ENCODE data around the gene FUT8.
A peak's percentile ranks its signal among the peaks of the same experiment; 100 is the strongest.

FUT8 gene

DNA sequence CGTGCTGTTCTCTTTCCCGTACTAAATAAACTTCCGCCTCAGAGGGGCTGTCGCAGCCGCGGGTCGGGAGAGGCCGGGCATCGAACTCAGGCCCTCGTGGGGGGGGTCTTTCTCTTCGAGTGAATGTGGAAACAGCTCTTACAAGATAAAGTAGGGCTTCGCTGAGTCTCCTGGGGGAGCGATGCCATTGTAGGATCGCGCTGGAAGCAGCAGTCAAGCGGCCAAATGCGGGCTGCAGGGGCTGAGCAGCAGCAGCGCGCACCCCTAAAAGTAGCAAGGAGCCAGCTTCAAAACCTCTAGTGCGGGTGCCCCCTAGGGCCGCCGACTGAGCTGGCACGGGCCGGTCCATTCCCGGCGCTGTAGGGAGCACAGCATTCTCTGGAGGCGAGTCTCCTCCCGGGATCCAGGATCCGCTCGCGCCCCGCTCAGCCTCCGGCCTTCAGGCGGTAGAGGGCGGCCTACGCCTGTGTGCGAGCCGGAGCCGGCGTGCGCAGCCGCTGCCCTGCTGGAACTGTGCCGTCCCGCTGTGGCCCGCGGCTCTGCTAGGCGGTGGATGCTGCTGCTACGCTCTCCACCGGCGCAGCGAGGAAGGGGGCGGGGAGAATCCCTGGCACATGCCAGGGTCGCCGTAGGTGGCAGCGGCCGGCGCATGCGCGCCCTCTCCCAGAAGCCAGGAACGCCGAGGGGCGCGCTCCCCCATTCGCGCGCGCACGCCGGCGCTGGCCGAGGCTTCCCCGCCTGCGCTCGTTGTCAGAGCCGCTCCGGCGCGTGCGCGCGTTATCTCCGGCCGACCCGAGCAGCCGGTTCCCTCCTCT is at the start of gene FUT8:
Gene FUT8 (plus strand): TSS at position 699 of the 815 bp plus-strand sequence. CDS start 148,834 bp downstream, outside the sequence.
- peak; percentile 85 for DNase-seq (ENCODE audit: low spot score)
- no peak for FAIRE-seq

DNA sequence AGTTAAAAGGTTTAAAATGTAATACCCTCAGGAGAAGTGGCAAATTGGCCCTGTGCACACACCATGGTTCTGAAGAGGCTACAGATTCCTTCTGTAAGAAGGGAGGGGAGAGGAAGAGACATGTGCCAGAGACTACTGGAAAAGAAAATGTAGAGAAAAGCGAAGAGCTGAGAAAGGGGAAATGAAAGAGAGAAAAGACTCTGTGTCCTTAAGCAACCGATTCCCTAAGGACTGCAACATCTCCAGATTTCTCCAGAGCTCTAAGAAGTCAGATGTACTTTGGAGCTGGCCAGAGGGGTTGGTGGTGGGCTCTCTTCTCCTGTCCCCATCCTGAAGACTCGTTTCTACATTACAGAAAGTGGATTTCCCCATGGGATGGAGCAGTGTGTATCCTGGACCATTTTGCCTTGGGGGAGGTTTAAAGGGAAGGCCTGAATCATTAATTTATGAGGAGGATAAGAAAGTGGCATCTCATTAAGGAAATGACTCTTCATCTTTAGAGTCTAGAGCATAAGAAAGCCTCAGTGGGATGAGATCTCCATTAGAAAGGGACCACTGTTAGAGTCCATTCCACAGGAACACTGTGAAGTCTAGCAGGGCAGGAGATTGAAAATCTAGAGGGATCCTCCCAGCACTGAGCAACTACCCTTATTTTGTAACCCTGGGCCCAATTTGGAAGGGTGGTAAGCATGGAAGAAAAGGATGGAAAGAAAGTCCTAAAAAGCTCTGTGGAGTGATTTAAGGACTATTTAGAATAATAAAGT is 45.5 kb upstream of the FUT8 start:
- no peak for FAIRE-seq

DNA sequence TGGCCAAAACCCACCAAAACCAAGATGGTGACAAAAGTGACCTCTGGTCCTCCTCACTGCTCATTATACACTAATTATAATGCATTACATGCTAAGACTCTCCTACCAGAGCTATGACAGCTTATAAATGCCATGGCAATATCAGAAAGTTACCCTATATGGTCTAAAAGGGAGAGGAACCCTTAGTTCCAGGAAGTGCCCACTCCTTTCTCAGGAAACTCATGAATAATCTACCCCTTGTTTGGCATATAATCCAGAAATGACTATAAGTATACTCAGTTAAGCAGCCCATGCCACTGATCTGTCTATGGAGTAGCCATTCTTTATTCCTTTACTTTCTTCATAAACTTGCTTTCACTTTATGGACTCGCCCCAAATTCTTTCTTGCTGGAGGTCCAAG is 43.0 kb upstream of the FUT8 start:
- DNase-seq (ENCODE audit: low spot score) (no peak), FAIRE-seq (no peak)

More for the DNA sequence above, 45.5 kb upstream of the FUT8 start:
- no peak for DNase-seq (ENCODE audit: low spot score)

DNA sequence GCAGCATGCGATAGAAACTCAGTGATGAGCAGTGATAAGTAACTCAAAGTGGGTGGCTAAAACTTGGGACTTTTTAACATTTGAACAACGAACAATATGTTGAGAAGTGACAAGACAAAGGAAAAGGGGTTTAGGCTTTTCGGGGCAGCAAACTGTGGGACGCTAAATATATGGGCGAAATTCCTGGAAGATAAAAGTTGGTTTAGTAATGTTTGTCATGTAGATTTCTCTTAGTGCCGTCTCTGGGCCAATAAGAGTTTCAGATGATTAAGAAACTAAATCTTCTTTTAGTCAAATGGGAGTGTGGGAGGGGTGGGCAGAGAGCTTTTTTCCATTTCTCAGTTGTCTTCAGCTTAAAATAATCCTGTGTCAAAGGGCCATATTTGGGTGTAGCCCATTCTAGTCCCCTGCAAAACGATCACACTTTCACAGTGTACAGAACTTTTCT is 41.7 kb upstream of the FUT8 start:
- DNase-seq (ENCODE audit: low spot score) (no peak), FAIRE-seq (no peak)

DNA sequence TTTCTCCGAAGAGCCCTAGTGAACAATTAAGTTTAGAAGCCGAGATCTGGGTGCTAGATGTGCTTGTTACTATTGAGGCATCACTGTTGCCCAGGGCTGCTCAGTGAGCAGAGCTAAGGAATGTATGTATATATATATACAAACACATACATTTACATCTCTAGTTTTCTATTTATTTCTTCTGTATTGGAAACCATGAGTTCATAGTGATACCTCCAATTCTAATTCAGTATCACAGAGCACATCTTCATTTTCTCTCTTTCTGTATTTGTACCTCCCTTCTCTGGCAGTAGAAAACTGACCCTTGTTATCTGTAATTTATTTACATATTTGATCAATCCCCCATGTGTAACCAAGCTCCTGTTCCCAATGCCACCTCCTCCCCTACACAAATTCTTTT is 40.7 kb upstream of the FUT8 start:
- FAIRE-seq (no peak), DNase-seq (ENCODE audit: low spot score) (no peak)

DNA sequence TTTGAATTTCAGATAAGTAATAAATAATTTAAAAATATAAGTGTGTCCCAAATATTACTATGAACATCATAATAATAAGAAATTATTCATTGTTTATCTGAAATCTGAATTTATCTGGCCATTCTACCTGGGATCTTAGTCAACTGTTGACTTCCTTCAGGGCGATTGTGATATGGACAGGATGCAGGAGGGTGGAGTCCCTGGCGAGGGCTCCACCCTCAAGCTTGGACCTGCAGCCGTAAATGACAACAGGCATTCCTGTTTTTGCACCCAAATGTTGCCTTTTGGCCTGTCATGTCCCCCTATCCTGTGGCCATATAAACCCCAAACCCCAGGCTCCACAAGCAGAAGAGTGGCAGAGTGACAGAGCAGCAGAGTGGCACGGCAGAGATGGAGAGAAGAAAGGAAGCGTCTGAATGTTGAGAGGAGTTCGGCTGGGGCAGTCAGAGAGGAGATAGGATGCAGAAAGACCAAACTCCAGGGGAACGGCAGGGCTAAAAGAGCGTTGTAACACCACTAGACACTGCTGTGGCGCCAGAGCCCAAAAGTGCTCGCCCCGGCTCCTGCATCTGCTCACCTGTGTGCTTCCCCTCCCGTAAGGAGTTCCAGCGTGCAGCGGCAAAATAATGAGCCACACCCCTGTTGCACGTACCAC is 39.4 kb upstream of the FUT8 start:
- DNase-seq (ENCODE audit: low spot score) (no peak), FAIRE-seq (no peak)

DNA sequence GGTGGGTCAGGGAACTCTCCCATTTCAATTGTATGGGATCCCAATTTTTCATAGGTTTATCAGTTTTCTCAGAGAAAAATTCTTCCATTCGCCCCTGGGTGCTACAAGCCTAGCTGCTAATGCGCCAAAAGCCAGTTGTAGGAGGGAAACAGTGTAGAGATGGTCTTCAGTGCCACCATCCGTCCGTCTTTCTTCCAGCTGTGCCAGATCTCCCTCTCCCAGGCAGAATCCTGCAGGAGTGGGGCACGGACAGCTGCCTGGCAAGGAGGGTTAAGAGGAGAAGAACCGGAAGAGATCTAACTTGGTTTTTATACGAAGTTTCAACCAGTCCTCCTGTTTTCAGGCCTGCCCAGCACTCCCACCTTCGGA is 38.9 kb upstream of the FUT8 start:
- DNase-seq (ENCODE audit: low spot score) (no peak), FAIRE-seq (no peak)

DNA sequence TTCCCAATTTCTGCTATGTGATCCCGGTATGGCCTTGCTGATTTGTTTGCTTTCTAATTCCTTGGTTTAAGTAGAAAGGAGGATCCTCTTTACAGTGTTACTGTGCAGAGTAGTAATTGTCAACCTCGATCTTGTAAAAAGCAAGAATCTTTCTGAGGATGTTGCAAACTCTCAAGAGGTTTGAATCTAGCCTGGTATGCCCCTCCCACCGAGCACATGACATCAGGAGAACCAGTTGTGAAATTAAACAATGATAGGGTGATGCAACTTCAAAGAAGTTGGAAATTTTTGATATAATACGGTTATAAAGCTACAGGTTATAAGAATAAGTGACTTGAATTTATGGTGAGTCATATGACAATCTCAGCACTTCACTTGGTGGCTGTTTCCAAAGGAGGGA is 35.0 kb upstream of the FUT8 start:
- FAIRE-seq = no peak
- DNase-seq (ENCODE audit: low spot score) = no peak

DNA sequence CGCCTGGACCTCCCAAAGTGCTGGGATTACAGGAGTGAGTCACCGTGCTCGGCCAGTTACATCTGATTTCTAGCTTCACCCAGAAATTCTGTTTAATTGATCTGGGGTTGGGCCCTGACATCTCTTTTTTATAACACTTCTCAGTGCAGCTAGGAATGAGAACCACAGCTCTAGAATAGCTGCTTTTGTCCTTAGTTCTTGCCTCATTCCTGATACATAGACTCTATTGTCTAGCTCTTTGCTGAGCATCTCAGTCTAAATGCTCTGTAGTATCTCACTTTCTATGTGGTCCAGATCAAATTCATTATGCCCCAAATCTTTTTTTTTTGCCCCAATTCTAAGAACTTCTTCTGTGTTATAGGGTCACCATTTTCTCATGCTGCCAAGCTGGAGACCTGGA is 29.9 kb upstream of the FUT8 start:
- FAIRE-seq (no peak), DNase-seq (ENCODE audit: low spot score) (no peak)

DNA sequence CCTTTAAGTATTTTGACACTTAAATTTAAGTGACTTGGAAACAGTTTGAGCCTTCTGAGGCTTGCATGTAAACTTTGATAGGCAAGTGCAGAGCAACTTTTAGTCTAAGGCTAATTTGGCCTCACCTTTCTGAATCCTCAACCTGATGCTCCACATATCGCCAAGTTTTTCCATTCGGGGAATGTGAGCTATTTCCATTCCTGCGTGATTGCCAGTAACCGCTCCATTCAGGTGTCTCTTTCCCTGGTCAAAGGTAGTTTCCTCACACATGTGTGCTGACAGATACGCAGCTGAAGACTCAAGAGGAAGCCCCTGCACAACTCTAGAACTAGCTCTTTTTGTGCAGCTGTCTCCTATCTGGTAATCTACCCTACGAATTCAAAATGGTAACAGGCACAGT is 25.4 kb upstream of the FUT8 start:
- DNase-seq (ENCODE audit: low spot score) = no peak
- FAIRE-seq = no peak

DNA sequence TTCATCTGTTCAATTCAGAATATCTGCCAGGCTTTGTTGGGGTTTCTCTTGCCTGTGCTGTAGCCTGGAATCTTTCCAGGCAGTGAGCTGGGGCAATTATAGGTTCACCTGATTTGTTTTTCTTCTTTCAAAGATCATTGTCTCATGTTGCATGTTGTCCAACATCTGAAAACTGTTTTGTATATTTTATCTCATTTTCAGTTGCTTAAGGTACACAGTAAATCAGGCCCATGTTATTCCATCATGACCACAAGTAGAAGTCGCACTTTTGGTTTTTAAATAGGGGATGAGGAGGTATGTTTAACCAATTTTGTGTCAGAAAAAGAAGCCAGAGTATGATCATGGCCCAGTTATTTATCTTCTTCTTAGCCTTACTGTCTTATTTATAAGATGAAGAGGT is 24.9 kb upstream of the FUT8 start:
- FAIRE-seq = no peak
- DNase-seq (ENCODE audit: low spot score) = no peak

DNA sequence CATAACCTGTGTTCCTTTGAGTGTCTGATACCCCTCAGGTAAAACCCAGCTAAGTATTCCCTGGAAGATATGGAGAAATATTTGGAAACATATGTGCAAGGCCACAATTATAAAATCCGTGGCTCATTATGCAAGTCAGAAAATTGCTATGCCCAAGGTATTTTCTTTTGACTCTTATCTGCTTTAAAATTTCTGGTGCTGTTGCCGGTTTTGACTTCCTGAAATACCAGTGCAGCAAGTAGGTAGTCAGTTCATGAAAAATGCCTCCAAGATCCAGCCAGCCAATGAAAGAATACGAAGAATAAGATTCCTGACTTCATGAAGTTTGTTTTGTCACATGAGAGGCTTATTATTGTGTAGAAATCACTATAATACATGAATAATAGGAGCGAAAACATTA is 20.2 kb upstream of the FUT8 start:
- no peak for DNase-seq (ENCODE audit: low spot score)
- no peak for FAIRE-seq

DNA sequence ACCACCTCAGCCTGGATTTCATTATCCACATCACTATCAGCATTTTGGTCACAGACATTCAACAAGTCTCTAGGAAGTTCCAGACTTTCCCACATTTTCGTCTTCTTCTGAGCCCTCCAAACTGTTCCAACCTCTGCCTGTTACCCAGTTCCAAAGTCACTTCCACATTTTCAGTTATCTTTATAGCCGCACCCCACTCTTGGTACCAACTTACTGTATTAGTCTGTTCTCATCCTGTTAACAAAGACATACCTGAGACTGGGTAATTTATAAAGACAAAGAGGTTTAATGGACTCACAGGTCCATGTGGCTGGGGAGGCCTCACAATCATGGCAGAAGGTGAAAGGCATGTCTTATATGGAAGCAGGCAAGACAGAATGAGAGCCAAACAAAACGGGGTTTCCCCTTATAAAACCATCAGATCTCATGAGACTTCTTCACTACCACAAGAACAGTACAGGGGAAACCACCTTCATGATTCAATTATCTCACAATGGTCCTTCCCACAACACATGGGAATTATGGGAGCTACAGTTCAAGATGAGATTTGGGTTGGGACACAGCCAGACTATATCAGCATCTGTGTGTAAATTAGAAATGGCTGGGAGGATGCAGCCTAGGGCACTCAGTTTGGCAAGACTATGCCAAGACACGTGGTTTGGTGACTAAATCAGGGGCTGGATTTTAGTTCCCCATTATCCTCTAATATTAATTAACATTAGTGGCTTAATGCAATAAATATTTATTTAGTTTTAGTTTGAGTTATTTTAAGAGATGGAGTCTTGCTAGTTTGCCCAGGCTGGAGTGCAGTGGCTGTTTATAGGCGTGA is 16.2 kb upstream of the FUT8 start:
- DNase-seq (ENCODE audit: low spot score) (no peak), FAIRE-seq (no peak)

DNA sequence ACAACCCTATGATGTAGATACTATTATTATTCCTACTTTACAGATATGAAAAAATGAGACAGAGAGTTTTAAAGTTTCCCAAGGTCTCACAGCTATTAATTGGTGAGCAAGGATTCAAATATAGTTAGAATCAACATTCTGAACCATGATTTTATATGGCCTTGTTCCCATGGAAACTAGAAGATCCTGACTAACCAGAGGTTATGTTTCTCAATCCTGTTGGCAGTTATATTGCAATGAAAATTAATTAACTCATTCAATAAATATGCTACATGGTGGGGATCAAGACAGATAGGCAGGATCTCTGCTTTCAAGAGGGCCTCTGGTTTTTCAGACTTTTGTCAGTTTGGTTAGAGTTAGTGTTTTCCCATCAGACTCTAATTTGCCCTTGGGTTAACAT is 9.3 kb upstream of the FUT8 start:
- no peak for DNase-seq (ENCODE audit: low spot score)
- no peak for FAIRE-seq

DNA sequence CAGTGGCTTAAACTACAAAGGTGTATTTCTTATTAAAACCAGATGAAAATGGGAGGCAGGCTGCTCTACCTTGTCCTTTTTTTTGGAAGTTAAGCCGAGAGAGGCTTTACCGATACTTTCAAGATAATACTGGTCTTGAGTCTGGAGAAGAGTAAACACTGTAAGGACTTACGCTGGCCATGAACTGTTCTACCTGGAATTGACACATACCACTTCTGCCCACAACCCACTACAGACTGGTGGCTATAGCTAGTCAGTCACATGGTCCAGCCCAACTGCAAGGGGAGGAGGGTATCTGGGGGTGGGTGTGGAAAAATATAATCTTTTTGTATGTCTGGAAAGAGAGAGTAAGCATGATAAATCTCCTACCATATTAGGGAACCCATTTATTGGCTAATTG is 4.4 kb upstream of the FUT8 start:
- DNase-seq (ENCODE audit: low spot score) = no peak
- no peak for FAIRE-seq

DNA sequence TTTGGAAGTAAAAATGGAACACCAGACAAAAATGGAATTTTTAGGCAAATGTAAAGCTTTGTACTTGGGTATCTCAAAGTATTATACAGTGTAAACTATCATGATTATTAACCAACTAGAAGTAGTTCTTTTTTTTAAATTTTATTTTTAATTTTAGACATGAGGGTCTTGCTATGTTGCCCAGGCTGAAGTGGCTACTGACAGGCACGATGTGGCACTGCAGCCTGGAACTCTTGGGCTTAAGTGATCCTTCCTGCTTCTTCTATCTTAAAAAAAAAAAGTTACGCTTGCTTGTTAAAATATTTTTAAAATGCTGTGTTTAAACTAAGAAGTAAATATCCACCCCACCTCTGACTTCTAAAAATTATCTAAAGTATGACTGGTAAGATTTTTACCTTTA is 1.9 kb upstream of the FUT8 start:
- no peak for FAIRE-seq
- DNase-seq (ENCODE audit: low spot score) = no peak

DNA sequence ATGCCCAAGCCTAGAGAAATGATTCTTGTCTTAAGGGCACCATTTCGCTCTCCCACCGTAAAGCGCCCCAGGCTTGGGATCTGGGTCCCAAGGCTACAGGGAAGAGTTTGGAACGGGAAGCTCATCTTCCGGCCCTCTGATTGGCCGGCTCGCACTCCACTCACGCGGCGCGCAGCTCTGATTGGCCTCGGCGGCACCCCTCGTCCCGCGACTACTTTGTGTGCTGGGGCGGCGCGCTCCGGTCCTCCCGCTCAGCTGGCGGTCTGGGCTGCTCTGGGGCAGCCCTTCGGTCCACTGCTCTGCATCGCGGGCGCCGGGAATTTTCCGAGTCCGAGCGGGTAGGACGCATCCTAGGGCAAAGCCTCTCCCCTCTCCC is 886 bp upstream of the FUT8 start:
- FAIRE-seq (no peak), DNase-seq (ENCODE audit: low spot score) (peak; percentile 72)

DNA sequence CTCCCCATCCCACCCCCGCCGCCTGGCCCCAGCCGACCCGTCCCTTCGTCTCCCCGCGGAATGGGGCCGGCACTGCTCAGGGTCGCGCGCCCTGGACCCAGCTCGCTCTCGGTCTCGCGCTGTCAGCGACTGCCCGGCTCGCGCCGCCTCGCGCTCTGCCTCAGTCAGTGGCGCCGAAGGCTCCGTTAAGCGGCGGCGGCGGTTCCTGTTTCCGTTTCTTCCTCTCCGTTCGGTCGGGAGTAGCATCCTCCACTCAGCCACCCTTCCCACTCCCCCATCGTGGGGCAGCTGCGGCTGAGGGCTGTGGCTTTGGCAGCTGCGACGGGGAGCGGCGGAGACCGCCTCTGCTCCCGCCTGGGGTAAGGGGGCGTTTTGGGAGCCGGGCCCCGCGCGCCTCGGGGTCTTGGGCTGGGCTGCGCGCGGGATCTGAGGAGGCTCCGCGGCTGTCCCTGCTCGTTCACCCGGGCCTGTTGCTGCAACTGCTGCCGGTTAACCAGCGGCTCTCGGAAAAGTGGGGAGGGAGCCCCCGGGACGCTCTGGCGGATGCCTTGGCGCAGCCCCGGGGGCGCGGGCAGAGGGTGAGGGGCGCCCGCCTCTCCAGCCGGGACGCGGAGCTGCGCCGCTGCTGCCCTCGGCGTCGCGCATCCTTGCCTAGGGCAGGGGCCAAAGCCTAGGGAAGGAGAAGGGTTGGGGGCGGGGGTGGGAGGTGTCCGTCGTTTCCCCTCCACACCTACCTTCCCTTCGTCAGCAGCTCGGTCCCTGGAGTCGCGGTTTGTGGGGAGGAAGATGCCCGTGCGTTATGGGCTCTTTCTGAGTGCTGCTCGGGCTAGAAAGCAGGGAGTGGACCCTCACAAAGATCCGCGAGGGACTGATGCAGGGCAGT is 567 bp downstream of the FUT8 start:
- DNase-seq (ENCODE audit: low spot score) (peak; percentile 32), FAIRE-seq (no peak)

DNA sequence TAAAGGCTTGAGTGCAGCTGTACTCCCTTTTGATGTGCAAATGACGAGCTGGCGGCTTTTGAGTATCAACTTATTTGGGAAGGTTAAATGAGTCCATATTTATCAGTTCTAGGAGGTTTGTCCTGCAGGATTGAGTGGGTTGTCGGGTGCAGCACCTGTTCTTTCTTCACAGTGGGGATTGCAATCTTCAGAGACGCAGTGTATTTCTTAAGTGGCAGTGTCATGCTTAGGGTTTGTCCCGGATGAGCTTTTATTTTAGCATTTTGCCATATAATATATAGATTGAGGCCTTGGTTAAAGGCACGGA is 1.2 kb downstream of the FUT8 start:
- no peak for DNase-seq (ENCODE audit: low spot score)
- FAIRE-seq = no peak

DNA sequence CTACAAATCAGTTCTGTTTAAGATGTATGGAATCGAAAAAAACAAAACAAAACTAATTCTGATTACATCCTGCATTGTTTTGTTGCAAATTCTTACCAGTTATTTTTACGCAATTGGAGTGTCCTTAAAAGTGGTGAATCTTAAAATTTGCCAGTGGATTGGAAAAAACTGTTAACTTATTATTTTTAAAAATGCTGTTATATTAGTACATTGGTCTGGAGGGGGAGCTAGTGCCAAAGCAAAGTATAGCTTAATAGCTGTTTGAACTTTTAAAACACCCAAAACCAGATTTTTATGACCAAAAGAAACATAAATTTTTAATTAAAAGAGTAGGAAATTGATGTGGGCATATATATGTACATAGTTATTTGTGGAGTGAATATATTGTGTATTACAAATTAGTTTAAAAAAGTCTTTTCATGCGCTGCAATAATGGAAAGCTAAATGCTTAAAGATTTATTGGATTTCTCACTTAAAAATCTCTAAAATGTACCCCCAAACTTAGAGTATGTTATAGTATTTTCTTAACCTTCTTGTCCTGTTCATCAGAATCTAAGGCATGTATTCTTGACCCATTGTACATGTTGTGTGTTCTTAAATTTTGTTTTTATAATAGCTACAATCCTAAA is 2.5 kb downstream of the FUT8 start:
- DNase-seq (ENCODE audit: low spot score) = peak; percentile 19
- FAIRE-seq = peak; percentile 64
